Type B pancreatic cell (in vitro differentiated cells): ENCODE data around the gene POLR2B. TPM values are rescaled to one million over a fixed set of nuclear protein-coding genes. Genes with fewer than 3 reads are reported as not detected.
A peak's percentile ranks its signal among the peaks of the same experiment; 100 is the strongest.

Experiments used
- DNase-seq: peaks from one replicate; pipeline ENCODE4 v3.0.0; 2021; ENCODE audit warnings: mixed read lengths; ENCODE audit not compliant: unreplicated experiment; ENCODE audit errors: extremely low spot score
- H3K27ac Mint-ChIP-seq: 2 replicates; pipeline ENCODE4 v1.8.0; 2021; ENCODE audit warnings: mild to moderate bottlenecking, mixed read lengths
- H3K27me3 Mint-ChIP-seq: 2 replicates; pipeline ENCODE4 v1.8.0; 2021; ENCODE audit warnings: mixed read lengths
- H3K36me3 Mint-ChIP-seq: 2 replicates; pipeline ENCODE4 v1.8.0; 2021; ENCODE audit warnings: mixed read lengths
- H3K4me1 Mint-ChIP-seq: one replicate; pipeline ENCODE4 v1.8.0; 2021; ENCODE audit warnings: mixed read lengths; ENCODE audit not compliant: unreplicated experiment
- H3K4me3 Mint-ChIP-seq: 2 replicates; pipeline ENCODE4 v1.8.0; 2021; ENCODE audit warnings: mild to moderate bottlenecking, mixed read lengths
- H3K9me3 Mint-ChIP-seq: 2 replicates; pipeline ENCODE4 v1.8.0; 2021; ENCODE audit warnings: mixed read lengths
- total RNA-seq: library from RNA; stranded (reverse); gene quantifications from 2 replicates; pipeline ENCODE4 v1.2.1, GENCODE V29; 2021; ENCODE audit warnings: low replicate concordance
- TF ChIP-seq, protein P1 (sequence below): fragments of 200-600 bp; sonication (generic); conservative IDR thresholded peaks from 2 replicates; pipeline ENCODE4 v1.5.0; 2021; ENCODE audit warnings: antibody characterized with exemption, mild to moderate bottlenecking

POLR2B gene
- total RNA-seq, 1 donor from 2014 or later = 117 TPM

DNA sequence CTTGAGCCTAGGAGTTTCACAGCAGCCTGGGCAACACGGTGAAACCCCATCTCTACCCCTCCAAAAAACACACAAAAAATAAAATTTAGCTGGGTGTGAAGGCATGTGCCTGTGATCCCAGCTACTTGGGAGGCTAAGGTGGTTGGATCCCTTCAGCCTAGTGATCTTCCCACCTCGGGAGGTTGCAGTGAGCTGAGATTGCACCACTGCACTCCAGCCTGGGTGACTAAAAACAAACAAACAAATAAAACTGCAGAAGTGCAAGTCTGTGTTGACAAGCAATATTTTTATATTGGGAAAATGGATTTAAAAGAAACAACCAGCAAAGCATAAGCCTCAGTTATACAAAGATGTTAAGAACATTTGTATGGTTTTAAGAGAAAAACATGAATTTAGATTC lies 85.4 kb downstream of the POLR2B start:
- no peak for DNase-seq
- H3K4me1 Mint-ChIP-seq = peaks cover 28% of the 10 kb centered on the region
- no peaks in the 10 kb centered on the region for H3K27me3 Mint-ChIP-seq
- no peaks in the 10 kb centered on the region for H3K9me3 Mint-ChIP-seq
- H3K4me3 Mint-ChIP-seq = no peak overlapping the region
- H3K36me3 Mint-ChIP-seq = peaks cover 11% of the 10 kb centered on the region
- TF ChIP-seq, protein P1, sequence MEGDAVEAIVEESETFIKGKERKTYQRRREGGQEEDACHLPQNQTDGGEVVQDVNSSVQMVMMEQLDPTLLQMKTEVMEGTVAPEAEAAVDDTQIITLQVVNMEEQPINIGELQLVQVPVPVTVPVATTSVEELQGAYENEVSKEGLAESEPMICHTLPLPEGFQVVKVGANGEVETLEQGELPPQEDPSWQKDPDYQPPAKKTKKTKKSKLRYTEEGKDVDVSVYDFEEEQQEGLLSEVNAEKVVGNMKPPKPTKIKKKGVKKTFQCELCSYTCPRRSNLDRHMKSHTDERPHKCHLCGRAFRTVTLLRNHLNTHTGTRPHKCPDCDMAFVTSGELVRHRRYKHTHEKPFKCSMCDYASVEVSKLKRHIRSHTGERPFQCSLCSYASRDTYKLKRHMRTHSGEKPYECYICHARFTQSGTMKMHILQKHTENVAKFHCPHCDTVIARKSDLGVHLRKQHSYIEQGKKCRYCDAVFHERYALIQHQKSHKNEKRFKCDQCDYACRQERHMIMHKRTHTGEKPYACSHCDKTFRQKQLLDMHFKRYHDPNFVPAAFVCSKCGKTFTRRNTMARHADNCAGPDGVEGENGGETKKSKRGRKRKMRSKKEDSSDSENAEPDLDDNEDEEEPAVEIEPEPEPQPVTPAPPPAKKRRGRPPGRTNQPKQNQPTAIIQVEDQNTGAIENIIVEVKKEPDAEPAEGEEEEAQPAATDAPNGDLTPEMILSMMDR = no peak
- H3K27ac Mint-ChIP-seq = no peak overlapping the region

DNA sequence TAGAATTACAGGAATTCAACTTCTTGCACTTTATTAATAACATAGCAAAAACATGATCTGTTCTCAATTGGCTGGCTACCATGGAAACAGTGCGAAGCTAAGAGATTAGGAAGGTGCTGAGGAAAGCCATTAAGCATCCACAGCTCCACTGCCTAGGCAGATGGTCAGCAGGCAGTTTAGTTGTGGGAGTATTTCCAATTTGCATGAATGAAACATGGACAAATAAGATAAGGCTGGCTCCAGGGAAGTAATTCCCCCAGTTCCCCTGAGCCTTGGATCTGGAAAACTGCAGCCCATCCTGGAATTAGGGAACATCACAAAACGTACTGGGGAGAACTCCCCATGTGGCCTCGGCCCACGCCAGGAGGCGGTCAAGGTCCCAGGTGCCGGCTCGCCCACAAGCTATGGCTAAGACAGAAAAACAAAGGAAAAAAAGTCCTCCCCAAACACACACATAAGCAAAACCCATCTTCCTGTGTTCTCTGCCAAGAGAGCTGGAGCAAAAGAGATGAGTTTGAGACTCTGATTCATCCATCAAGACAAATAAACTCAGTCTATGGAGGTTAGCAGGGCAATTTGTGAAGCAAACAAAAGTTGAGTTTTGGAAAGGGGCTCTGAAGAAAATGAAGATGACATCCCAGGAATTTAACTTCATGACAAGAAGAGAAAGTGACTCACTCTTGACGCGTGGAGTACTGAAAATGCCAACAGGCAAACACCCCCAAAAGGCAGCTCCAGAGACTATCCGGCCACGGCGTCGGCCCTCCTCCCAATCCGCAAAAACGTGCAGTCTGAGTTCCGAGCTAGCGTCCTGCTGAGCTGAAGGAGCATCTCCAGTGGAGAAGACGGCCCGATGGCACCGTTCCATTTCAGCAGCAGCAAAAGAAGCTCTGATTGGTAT lies 86.4 kb downstream of the POLR2B start:
- TF ChIP-seq, protein P1 = no peak
- Mint-ChIP-seq H3K4me3 (no peak overlapping the region), H3K27ac (peak overlapping the region; percentile 41), H3K36me3 (peaks cover 7% of the 10 kb centered on the region), H3K27me3 (no peaks in the 10 kb centered on the region), H3K4me1 (peaks cover 29% of the 10 kb centered on the region), H3K9me3 (no peaks in the 10 kb centered on the region)
- DNase-seq = no peak

DNA sequence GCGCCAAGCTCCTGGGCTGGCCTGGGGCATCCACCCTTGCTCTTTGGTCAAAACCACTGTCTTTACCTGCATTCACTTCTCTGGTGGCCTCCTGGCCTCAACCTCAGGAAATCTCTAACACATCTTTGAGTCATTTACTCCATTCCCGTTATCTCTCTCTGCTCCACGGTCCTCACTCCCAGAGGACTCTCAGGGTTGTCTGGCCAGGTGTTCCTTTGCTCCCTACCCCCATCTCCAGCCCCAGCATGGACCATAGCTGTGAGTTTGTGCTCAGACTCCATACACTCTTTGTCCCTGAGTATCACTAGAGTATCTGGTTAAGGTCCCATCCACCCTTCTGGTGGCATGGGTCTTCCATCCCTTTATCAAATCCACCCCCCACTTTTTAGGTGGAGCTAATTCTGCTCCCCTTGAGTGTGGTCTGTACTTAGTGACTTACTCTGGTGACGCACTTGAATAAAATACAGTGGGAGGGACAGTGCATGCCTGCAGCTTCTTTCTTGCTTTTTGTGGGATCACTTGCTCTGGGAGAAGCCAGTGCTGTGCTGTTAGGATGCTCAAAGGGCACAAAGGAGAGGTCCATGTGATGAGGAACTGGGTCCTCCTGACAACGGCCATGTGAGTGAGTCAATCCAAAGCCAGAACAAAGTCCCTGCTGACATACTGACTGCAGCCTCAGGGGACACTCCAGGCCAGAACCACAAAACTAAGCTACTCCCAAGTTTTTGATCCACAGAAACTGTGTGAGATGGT lies 87.2 kb downstream of the POLR2B start:
- Mint-ChIP-seq H3K4me3 (no peak overlapping the region), H3K36me3 (peaks cover 6% of the 10 kb centered on the region), H3K9me3 (no peaks in the 10 kb centered on the region), H3K27me3 (no peaks in the 10 kb centered on the region), H3K4me1 (peaks cover 31% of the 10 kb centered on the region), H3K27ac (no peak overlapping the region)
- TF ChIP-seq, protein P1 = no peak
- no peak for DNase-seq

DNA sequence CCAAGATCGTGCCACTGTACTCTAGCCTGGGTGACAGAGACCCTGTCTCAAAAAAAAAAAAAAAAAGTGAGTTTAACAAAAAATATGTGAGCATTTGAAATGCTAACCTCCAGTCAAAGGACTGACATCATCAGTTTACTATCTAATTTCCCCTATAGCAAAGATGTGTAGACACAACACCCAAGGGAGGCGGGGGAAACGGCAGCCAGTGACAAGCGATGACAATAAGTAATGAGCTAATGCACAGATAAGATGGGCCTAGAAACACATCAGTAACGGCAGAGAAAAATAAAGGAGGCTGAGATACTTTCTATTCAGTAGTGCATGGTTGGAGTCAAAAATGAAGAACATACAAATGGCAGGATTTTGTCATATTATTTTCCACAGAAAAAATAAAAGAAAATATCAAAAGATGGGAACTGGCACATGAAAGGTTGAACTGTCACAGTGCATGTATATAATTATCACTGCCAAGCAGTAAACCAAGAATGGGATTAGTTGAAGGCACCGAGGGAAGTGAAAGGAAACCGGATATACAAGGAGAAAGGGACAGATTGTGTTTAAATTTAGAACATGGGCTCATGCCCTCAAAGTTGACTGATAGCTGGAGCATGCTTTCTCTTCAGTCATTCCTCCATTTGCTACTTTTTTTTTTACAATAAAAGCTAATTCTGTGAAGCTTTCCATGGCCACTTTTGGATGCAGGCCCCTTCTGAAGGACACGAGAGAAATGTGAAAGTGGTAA lies 89.7 kb downstream of the POLR2B start:
- peaks cover 28% of the 10 kb centered on the region for H3K4me1 Mint-ChIP-seq
- no peak overlapping the region for H3K4me3 Mint-ChIP-seq
- H3K27ac Mint-ChIP-seq = peak overlapping the region; percentile 16
- DNase-seq = no peak
- no peaks in the 10 kb centered on the region for H3K9me3 Mint-ChIP-seq
- no peaks in the 10 kb centered on the region for H3K27me3 Mint-ChIP-seq
- TF ChIP-seq, protein P1 = no peak
- peaks cover 8% of the 10 kb centered on the region for H3K36me3 Mint-ChIP-seq

DNA sequence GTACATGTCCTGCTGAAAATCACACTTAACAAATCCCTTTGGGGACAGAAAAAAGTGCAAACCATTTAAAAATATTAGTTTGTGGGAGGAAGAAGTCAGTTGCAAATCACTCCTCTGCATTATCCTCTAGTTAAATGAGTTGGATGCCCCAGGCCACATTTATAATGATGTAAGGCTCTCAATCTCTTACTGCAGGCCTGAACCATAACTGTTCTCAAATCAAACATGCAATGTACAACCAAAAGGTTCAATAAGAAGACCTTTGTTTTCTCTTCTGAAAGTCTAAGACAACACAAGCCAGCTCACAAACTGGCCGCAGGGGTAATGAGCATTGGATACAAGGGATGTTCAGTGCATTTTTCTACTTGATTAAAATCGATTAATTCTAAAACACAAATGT lies 91.8 kb downstream of the POLR2B start:
- H3K9me3 Mint-ChIP-seq = no peaks in the 10 kb centered on the region
- H3K36me3 Mint-ChIP-seq = peaks cover 11% of the 10 kb centered on the region
- TF ChIP-seq, protein P1 = no peak
- no peak overlapping the region for H3K27ac Mint-ChIP-seq
- H3K4me3 Mint-ChIP-seq = no peak overlapping the region
- H3K4me1 Mint-ChIP-seq = peaks cover 28% of the 10 kb centered on the region
- no peaks in the 10 kb centered on the region for H3K27me3 Mint-ChIP-seq
- no peak for DNase-seq
